AG09309 (cell line): ENCODE data around the gene UBE2E2.

ENCODE experiments used
- DNase-seq: peaks from one replicate; pipeline ENCODE4 v3.0.0-alpha.2; 2010; ENCODE audit warnings: low read depth
- H3K4me3 ChIP-seq: 2 replicates; pipeline ENCODE4 v1.5.1; 2011; ENCODE audit warnings: mild to moderate bottlenecking, low read depth, low read length, moderate library complexity; ENCODE audit not compliant: control insufficient read depth
- CTCF ChIP-seq: IDR thresholded peaks from 2 replicates; pipeline ENCODE4 v1.5.1; 2011; ENCODE audit warnings: mild to moderate bottlenecking, low read depth, low read length, inconsistent platforms; ENCODE audit not compliant: insufficient read depth, control insufficient read depth; ENCODE audit errors: missing control alignments

The UBE2E2 gene

GRCh38 chr3:23217872-23218554 is 14.9 kb downstream of the UBE2E2 start:
- no peak overlapping the region for H3K4me3 ChIP-seq
- no peak for TF ChIP-seq CTCF
- DNase-seq, result no peak

GRCh38 chr3:23219117-23219516 is 16.0 kb downstream of the UBE2E2 start:
- no peak for DNase-seq
- H3K4me3 ChIP-seq, result no peak overlapping the region
- TF ChIP-seq CTCF, result no peak

- TF ChIP-seq CTCF, result no peak
- DNase-seq, result no peak
- no peak overlapping the region for H3K4me3 ChIP-seq
These were observed 16.4 kb downstream of the UBE2E2 start for GRCh38 chr3:23219552-23219951.

- no peak overlapping the region for H3K4me3 ChIP-seq
- no peak for TF ChIP-seq CTCF
- no peak for DNase-seq
These were observed 18.0 kb downstream of the UBE2E2 start for GRCh38 chr3:23221136-23221535.

GRCh38 chr3:23232016-23232415 is 28.9 kb downstream of the UBE2E2 start:
- no peak for TF ChIP-seq CTCF
- DNase-seq, result no peak
- H3K4me3 ChIP-seq, result no peak overlapping the region

- DNase-seq, result no peak
- peak; percentile 1 for TF ChIP-seq CTCF
- no peak overlapping the region for H3K4me3 ChIP-seq
These were observed 29.7 kb downstream of the UBE2E2 start for GRCh38 chr3:23232854-23233253.

- no peak overlapping the region for H3K4me3 ChIP-seq
- DNase-seq, result no peak
- TF ChIP-seq CTCF, result no peak
These were observed 32.1 kb downstream of the UBE2E2 start for GRCh38 chr3:23235264-23235663.
